HG02885 (cell line): ENCODE data around the gene RAB21.
"Not testable (repeated sequence)": the region's sequence is repeated elsewhere in the genome, so short reads cannot be mapped to it uniquely, and the experiment has no call there.

Experiments used
- ATAC-seq: cut with Tn5 transposase; IDR thresholded peaks from one replicate; pipeline ENCODE4 v1.9.1; 2021; ENCODE audit warnings: mild to moderate bottlenecking; ENCODE audit not compliant: unreplicated experiment, poor library complexity

Gene RAB21

GRCh38 chr12:71748081-71748850 is 6.4 kb upstream of the RAB21 start:
- no peak for ATAC-seq

GRCh38 chr12:71749666-71750065 is 5.0 kb upstream of the RAB21 start:
- no peak for ATAC-seq

- ATAC-seq, result no peak
Observed at GRCh38 chr12:71752891-71753290, 1.8 kb upstream of the RAB21 start.

GRCh38 chr12:71755146-71755892 is 656 bp downstream of the RAB21 start:
- ATAC-seq, result peak; percentile 52

GRCh38 chr12:71756054-71756690 is 1.5 kb downstream of the RAB21 start:
- no peak for ATAC-seq

GRCh38 chr12:71759941-71760340 is 5.3 kb downstream of the RAB21 start:
- ATAC-seq, result no peak

- no peak for ATAC-seq
Observed at GRCh38 chr12:71760471-71760870, 5.8 kb downstream of the RAB21 start.

GRCh38 chr12:71761354-71761753 is 6.7 kb downstream of the RAB21 start:
- ATAC-seq, result not testable (repeated sequence)

- no peak for ATAC-seq
Observed at GRCh38 chr12:71763677-71764379, 9.2 kb downstream of the RAB21 start.

GRCh38 chr12:71764587-71765321 is 10.1 kb downstream of the RAB21 start:
- no peak for ATAC-seq

GRCh38 chr12:71766202-71766601 is 11.5 kb downstream of the RAB21 start:
- no peak for ATAC-seq

GRCh38 chr12:71767183-71767582 is 12.5 kb downstream of the RAB21 start:
- no peak for ATAC-seq

- ATAC-seq, result no peak
Observed at GRCh38 chr12:71768900-71769299, 14.2 kb downstream of the RAB21 start.

- ATAC-seq, result no peak
Observed at GRCh38 chr12:71771069-71771468, 16.4 kb downstream of the RAB21 start.

GRCh38 chr12:71772735-71773134 is 18.1 kb downstream of the RAB21 start:
- ATAC-seq, result no peak

- peak; percentile 70 for ATAC-seq
Observed at GRCh38 chr12:71780237-71780822, 25.7 kb downstream of the RAB21 start.

- ATAC-seq, result peak; percentile 54
Observed at GRCh38 chr12:71782017-71782416, 27.4 kb downstream of the RAB21 start.

GRCh38 chr12:71786829-71787228 is 32.2 kb downstream of the RAB21 start:
- ATAC-seq, result no peak

- ATAC-seq, result no peak
Observed at GRCh38 chr12:71787580-71787979, 32.9 kb downstream of the RAB21 start.

GRCh38 chr12:71790331-71790730 is 35.7 kb downstream of the RAB21 start:
- no peak for ATAC-seq
